Right lobe of liver (tissue), 4 donors: ENCODE results near the gene ALDOA.

Experiments
- CTCF ChIP-seq, 4 donors: fragments of 200-600 bp in 3 of 4; fragments of 450-650 bp in 1 of 4; IDR thresholded peaks; one replicate each; pipeline versions ENCODE4 v1.5.1 to v1.8.0; 2016 to 2022; ENCODE audit warnings: antibody characterized with exemption in 4 of 4, mild to moderate bottlenecking in 2 of 4
- POLR2A ChIP-seq: fragments of 450-650 bp; IDR thresholded peaks from one replicate; pipeline ENCODE4 v1.6.1; 2017; ENCODE audit warnings: antibody characterized with exemption, mild to moderate bottlenecking
- donor health status: DM: no; HTN: no; CAD: no.
- donor health status: DM: no; HTN: no; CAD: no.
- donor health status: DM: no; HTN: yes; CAD: no.

GRCh38 chr16:30084096-30084815 lies 18.7 kb downstream of the ALDOA start:
- TF ChIP-seq CTCF (IDR thresholded peaks at IDR 0.05) (no peak), POLR2A (no peak)
